Mesenchymal stem cell (in vitro differentiated cells and primary cell): Measurements from ENCODE around the gene PTX4.
"Not testable (repeated sequence)": the region's sequence is repeated elsewhere in the genome, so short reads cannot be mapped to it uniquely, and the experiment has no call there.

Experiments
- DNase-seq: peaks from one replicate; pipeline ENCODE4 v3.0.0-alpha.2; 2013
- H2AFZ ChIP-seq: one replicate; pipeline ENCODE4 v1.6.1; 2013; ENCODE audit warnings: low read depth, mild to moderate bottlenecking, control low read depth, inconsistent platforms, low read length, moderate library complexity
- H2AK5ac ChIP-seq: 2 replicates; pipeline ENCODE4 v1.6.1; 2013; ENCODE audit warnings: low read length, moderate library complexity, mild to moderate bottlenecking, inconsistent platforms; ENCODE audit not compliant: severe bottlenecking
- H2BK120ac ChIP-seq: one replicate; pipeline ENCODE4 v1.6.1; 2013; ENCODE audit warnings: low read depth, mild to moderate bottlenecking, inconsistent platforms, low read length, moderate library complexity
- H2BK12ac ChIP-seq, 2 experiments: one replicate each; pipeline ENCODE4 v1.6.1; 2013; ENCODE audit warnings: inconsistent platforms in 2 of 2, low read length in 2 of 2, mild to moderate bottlenecking in 2 of 2, moderate library complexity in 2 of 2, control low read depth in 1 of 2
- H2BK15ac ChIP-seq: one replicate; pipeline ENCODE4 v1.6.1; 2013; ENCODE audit warnings: mild to moderate bottlenecking, low read depth, inconsistent platforms; ENCODE audit not compliant: poor library complexity, severe bottlenecking
- H2BK5ac ChIP-seq: 2 replicates; pipeline ENCODE4 v1.6.1; 2013; ENCODE audit warnings: low read depth, mild to moderate bottlenecking, low read length, control low read depth, inconsistent platforms; ENCODE audit not compliant: poor library complexity, severe bottlenecking
- H3K14ac ChIP-seq, 2 experiments: one replicate each; pipeline ENCODE4 v1.6.1; 2013; ENCODE audit warnings: inconsistent platforms in 2 of 2, low read length in 2 of 2, control low read depth in 1 of 2, mild to moderate bottlenecking in 1 of 2, moderate library complexity in 1 of 2
- H3K18ac ChIP-seq, 2 experiments: one replicate each; pipeline ENCODE4 v1.6.1; 2013; ENCODE audit warnings: inconsistent platforms in 2 of 2, low read length in 2 of 2, control low read depth in 1 of 2, low read depth in 1 of 2, mild to moderate bottlenecking in 1 of 2
- H3K23ac ChIP-seq, 2 experiments: one replicate each; pipeline ENCODE4 v1.6.1; 2013; ENCODE audit warnings: inconsistent platforms in 2 of 2, low read length in 2 of 2, mild to moderate bottlenecking in 2 of 2, moderate library complexity in 2 of 2, control low read depth in 1 of 2
- H3K27ac ChIP-seq: 2 replicates; pipeline ENCODE4 v1.5.1; 2013; ENCODE audit warnings: mild to moderate bottlenecking, moderate library complexity, low read length, control low read depth, inconsistent platforms; ENCODE audit not compliant: poor library complexity, severe bottlenecking
- H3K27me3 ChIP-seq, 2 experiments: 2 replicates each; pipeline versions ENCODE4 v1.6.1 to v1.7.0; 2013; ENCODE audit warnings: low read length in 2 of 2, mild to moderate bottlenecking in 2 of 2, moderate library complexity in 2 of 2, control low read depth in 1 of 2, inconsistent platforms in 1 of 2; ENCODE audit not compliant: control insufficient read depth in 1 of 2, insufficient read depth in 1 of 2
- H3K36me3 ChIP-seq, 2 experiments: 2 replicates each; pipeline versions ENCODE4 v1.6.1 to v1.7.0; 2013; ENCODE audit warnings: low read length in 2 of 2, control low read depth in 1 of 2, inconsistent platforms in 1 of 2, low read depth in 1 of 2, mild to moderate bottlenecking in 1 of 2; ENCODE audit not compliant: insufficient read depth in 2 of 2, control insufficient read depth in 1 of 2
- H3K4ac ChIP-seq, 2 experiments: one replicate each; pipeline ENCODE4 v1.6.1; 2013; ENCODE audit warnings: inconsistent platforms in 2 of 2, low read length in 2 of 2, mild to moderate bottlenecking in 2 of 2, moderate library complexity in 2 of 2, control low read depth in 1 of 2, low read depth in 1 of 2
- H3K4me1 ChIP-seq: 2 replicates; pipeline ENCODE4 v1.6.1; 2013; ENCODE audit warnings: low read depth, low read length, control low read depth; ENCODE audit not compliant: control insufficient read depth, insufficient read depth
- H3K4me2 ChIP-seq: 2 replicates; pipeline ENCODE4 v1.6.1; 2013; ENCODE audit warnings: low read length, mild to moderate bottlenecking, inconsistent platforms; ENCODE audit not compliant: poor library complexity, severe bottlenecking
- H3K4me3 ChIP-seq, 2 experiments: 2 replicates each; pipeline versions ENCODE4 v1.5.1 to v1.7.0; 2013; ENCODE audit warnings: low read length in 2 of 2, mild to moderate bottlenecking in 2 of 2, control low read depth in 1 of 2, low read depth in 1 of 2; ENCODE audit not compliant: insufficient read depth in 1 of 2
- H3K79me1 ChIP-seq: replicated peaks from 2 replicates; pipeline ENCODE4 v1.6.1; 2013; ENCODE audit warnings: mild to moderate bottlenecking, control low read depth, low read length, inconsistent platforms; ENCODE audit not compliant: poor library complexity, severe bottlenecking
- H3K9ac ChIP-seq: 2 replicates; pipeline ENCODE4 v1.7.0; 2013; ENCODE audit warnings: mild to moderate bottlenecking, low read length, moderate library complexity
- H3K9me3 ChIP-seq: 2 replicates; pipeline ENCODE4 v1.7.0; 2013; ENCODE audit warnings: mild to moderate bottlenecking, low read length; ENCODE audit not compliant: control insufficient read depth
- H4K8ac ChIP-seq: one replicate; pipeline ENCODE4 v1.6.1; 2013; ENCODE audit warnings: inconsistent platforms, mild to moderate bottlenecking, low read length, moderate library complexity
- H4K91ac ChIP-seq: one replicate; pipeline ENCODE4 v1.6.1; 2013; ENCODE audit warnings: mild to moderate bottlenecking, low read length, inconsistent platforms
- WGBS: methylation state at CpG from one replicate; pipeline ENCODE4 v1.1.7; 2013; ENCODE audit warnings: mixed read lengths; 5-methylcytosine and 5-hydroxymethylcytosine counted together

The PTX4 gene

DNA sequence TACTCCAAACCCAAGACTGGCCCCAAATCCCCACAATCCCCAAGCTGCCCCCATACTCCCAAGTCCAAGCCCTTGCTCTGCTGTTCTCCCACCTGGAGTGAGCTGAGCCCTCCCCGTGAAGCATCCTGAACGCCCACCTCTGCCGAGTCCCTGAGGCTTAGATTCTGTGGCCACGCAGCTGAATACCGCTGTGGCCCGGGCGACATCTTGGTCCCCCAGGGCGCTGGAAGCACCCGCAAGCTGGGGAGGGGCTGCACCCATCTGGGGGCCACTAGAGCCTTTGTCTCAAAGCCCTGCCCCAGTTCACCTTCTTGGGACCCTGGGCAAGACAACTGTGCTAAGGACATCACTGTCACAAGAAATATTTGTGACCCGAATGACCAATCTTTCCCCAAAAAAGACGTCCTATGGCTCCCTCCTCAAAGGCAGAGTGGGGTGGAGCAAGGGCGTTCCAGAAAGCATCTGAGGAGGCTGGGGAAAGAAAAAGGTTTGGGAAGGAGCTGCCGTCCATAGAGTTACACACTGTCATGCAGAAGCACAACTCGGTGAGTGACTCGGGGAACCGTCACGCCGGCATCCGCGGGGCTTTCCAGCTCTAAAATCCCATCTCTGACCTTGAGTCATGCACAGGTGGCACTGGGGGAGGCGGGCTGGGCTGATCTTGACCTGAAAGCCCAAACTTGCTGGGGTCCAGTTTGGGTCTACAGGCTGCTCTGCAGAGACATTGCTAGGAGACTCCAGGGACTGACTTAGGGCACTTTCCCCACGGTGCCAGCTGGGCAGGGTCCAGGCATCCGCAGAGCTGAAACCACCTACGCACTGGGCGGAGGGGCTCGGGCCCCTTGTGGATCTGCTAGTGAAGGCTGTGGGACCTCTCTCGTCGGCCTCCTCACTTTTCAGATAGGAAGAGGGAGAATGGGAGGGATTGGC lies 6.6 kb downstream of the PTX4 start:
- peaks cover 9 to 13% of the 10 kb centered on the region in 2 experiments for H3K27me3 ChIP-seq
- no peaks in the 10 kb centered on the region for H3K4me1 ChIP-seq
- no peak overlapping the region for H3K9ac ChIP-seq
- no peak overlapping the region for H3K18ac ChIP-seq
- no peak overlapping the region for H2BK15ac ChIP-seq
- no peak overlapping the region for H2AK5ac ChIP-seq
- H4K91ac ChIP-seq: no peak overlapping the region
- H3K9me3 ChIP-seq: peaks cover 2% of the 10 kb centered on the region
- H3K27ac ChIP-seq: no peak overlapping the region
- no peak overlapping the region for H2BK5ac ChIP-seq
- H3K4ac ChIP-seq: peak overlapping the region in 1 of 2 experiments; percentile 30
- H2BK12ac ChIP-seq: no peak overlapping the region
- no peak overlapping the region for H3K4me2 ChIP-seq
- WGBS: 84% methylated on average over 27 of the region's 28 CpGs
- no peak overlapping the region for H3K23ac ChIP-seq
- H3K79me1 ChIP-seq: no peaks in the 10 kb centered on the region
- H2AFZ ChIP-seq: no peak overlapping the region
- DNase-seq: no peak
- no peak overlapping the region for H3K14ac ChIP-seq
- H2BK120ac ChIP-seq: no peak overlapping the region
- H4K8ac ChIP-seq: no peak overlapping the region
- no peak overlapping the region for H3K4me3 ChIP-seq
- no peaks in the 10 kb centered on the region for H3K36me3 ChIP-seq

DNA sequence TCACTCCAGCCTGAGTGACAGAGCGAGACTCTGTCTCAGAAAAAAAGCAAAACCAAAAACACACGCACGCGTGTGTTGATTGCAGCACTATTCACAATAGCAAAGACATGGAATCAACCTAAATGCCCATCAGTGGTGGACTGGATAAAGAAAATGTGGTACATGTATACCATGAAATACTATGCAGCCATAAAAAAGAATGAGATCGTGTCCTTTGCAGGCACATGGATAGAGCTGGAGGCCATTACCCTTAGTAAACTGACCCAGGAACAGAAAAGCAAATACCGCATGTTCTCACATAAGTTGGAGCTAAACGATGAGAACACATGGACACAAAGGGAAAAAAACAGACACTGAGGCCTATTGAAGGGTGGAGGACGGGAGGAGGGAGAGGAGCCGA lies 9.8 kb downstream of the PTX4 start:
- H3K23ac ChIP-seq, DNase-seq, H3K36me3 ChIP-seq, H2BK12ac ChIP-seq, H3K27ac ChIP-seq, H2BK15ac ChIP-seq, H3K14ac ChIP-seq, H2BK5ac ChIP-seq, H3K9ac ChIP-seq, H3K4me2 ChIP-seq, H3K18ac ChIP-seq, H2AK5ac ChIP-seq, H4K91ac ChIP-seq, H3K9me3 ChIP-seq, H2BK120ac ChIP-seq, H3K4ac ChIP-seq, H3K4me3 ChIP-seq, H2AFZ ChIP-seq, H4K8ac ChIP-seq: not testable (repeated sequence)
- Histone ChIP-seq H3K4me1 (peaks cover 15% of the 10 kb centered on the region), H3K27me3 (peaks cover 9 to 11% of the 10 kb centered on the region in 2 experiments), H3K79me1 (peaks cover 17% of the 10 kb centered on the region)
- WGBS: 92% methylated on average over 6 of the region's 9 CpGs

DNA sequence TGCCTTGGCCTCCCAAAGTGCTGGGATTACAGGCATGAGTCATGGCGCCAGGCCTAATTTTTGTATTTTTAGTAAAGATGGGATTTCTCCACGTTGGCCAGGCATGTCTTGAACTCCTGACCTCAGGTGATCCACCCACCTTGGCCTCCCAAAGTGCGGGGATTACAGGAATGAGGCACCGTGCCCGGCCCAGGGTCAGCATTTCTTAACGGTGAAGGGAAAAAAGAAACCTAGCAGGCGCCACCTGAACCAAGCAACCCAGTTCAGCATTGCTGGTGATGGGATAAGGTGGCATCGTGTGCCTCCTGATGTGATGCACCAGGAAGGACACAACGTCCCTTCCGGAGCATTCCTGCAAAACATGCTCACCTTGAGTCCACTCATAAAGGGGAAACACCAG lies 11.7 kb downstream of the PTX4 start:
- Histone ChIP-seq H3K36me3 (no peaks in the 10 kb centered on the region), H3K9me3 (peaks cover 2% of the 10 kb centered on the region), H3K14ac (no peak overlapping the region), H3K4me3 (peak overlapping the region in 1 of 2 experiments; percentile 20), H3K27ac (no peak overlapping the region), H2BK120ac (no peak overlapping the region), H3K4ac (no peak overlapping the region), H2AK5ac (no peak overlapping the region), H4K8ac (no peak overlapping the region), H3K4me1 (peaks cover 22% of the 10 kb centered on the region), H3K9ac (no peak overlapping the region), H3K18ac (no peak overlapping the region), H2BK12ac (no peak overlapping the region), H2AFZ (no peak overlapping the region), H2BK5ac (no peak overlapping the region), H3K27me3 (no peaks in the 10 kb centered on the region), H2BK15ac (no peak overlapping the region), H3K79me1 (peaks cover 17% of the 10 kb centered on the region), H3K23ac (no peak overlapping the region), H3K4me2 (no peak overlapping the region), H4K91ac (no peak overlapping the region)
- WGBS: 93% methylated on average over 10 of the region's 10 CpGs
- no peak for DNase-seq

DNA sequence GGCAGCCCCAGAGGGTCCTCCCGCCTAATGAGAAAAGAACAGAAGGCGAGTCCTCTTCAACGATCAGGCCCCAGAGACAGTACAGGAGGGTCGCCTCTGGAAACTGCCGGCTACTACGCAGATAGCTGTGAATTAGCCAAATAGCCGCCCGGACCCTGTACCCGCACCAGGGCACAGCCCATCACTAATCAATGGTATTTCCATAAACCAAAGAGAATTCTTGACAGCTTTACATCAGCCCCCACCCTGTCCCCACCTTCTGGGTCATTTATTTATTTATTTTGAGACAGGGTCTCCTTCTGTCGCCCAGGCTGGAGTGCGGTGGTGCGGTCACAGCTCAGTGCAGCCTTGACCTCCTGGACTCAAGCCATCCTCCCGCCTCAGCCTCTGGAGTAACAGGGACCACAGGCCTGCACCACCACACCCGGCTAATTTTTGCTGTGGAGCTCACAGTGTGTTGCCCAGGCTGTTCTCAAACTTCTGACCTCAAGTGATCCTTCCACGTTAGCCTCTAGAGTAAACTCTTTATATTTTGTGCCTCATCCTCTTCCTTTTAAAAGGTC lies 13.1 kb downstream of the PTX4 start:
- no peak for DNase-seq
- H2BK15ac ChIP-seq: no peak overlapping the region
- H3K9me3 ChIP-seq: no peaks in the 10 kb centered on the region
- H3K9ac ChIP-seq: peak overlapping the region; percentile 96
- peak overlapping the region; percentile 100 for H4K8ac ChIP-seq
- no peak overlapping the region for H2AFZ ChIP-seq
- H3K27me3 ChIP-seq: no peaks in the 10 kb centered on the region
- peaks cover 4 to 9% of the 10 kb centered on the region in 2 experiments for H3K36me3 ChIP-seq
- WGBS: 85% methylated on average over 15 of the region's 15 CpGs
- peak overlapping the region; percentile 93 for H3K4me2 ChIP-seq
- peak overlapping the region; percentile 80 for H2AK5ac ChIP-seq
- H2BK12ac ChIP-seq: no peak overlapping the region
- no peak overlapping the region for H3K14ac ChIP-seq
- no peak overlapping the region for H2BK5ac ChIP-seq
- H3K4ac ChIP-seq: peak overlapping the region; percentile 91 to 92
- H3K4me1 ChIP-seq: peaks cover 32% of the 10 kb centered on the region
- H3K27ac ChIP-seq: no peak overlapping the region
- H3K18ac ChIP-seq: peak overlapping the region; percentile 89 to 93
- H2BK120ac ChIP-seq: peak overlapping the region; percentile 97
- peaks cover 23% of the 10 kb centered on the region for H3K79me1 ChIP-seq
- peak overlapping the region; percentile 95 for H4K91ac ChIP-seq
- peak overlapping the region; percentile 34 to 44 for H3K23ac ChIP-seq
- H3K4me3 ChIP-seq: peak overlapping the region; percentile 84 to 99
